GM18517 (cell line): ENCODE results near the gene EFHD2.
A peak's percentile ranks its signal among the peaks of the same experiment; 100 is the strongest.
"Not testable (repeated sequence)": the region's sequence is repeated elsewhere in the genome, so short reads cannot be mapped to it uniquely, and the experiment has no call there.

Experiments
- ATAC-seq: cut with Tn5 transposase; IDR thresholded peaks from one replicate; pipeline ENCODE4 v1.9.1; 2021; ENCODE audit warnings: mild to moderate bottlenecking, moderate library complexity; ENCODE audit not compliant: unreplicated experiment

The EFHD2 gene

GRCh38 chr1:15409388-15410222, at the start of gene EFHD2:
Gene EFHD2, plus strand, starts transcription at chr1:15409888. Its CDS starts 84 bp downstream, at chr1:15409972.
- ATAC-seq, result peak; percentile 68

GRCh38 chr1:15360700-15361099, 49.0 kb upstream of the EFHD2 start:
- no peak for ATAC-seq

GRCh38 chr1:15362096-15362736, 47.5 kb upstream of the EFHD2 start:
- ATAC-seq, result no peak

- ATAC-seq, result no peak
Measured at GRCh38 chr1:15362737-15363128, 47.0 kb upstream of the EFHD2 start.

GRCh38 chr1:15364740-15365139, 44.9 kb upstream of the EFHD2 start:
- no peak for ATAC-seq

- no peak for ATAC-seq
Measured at GRCh38 chr1:15368888-15369287, 40.8 kb upstream of the EFHD2 start.

GRCh38 chr1:15370268-15370667, 39.4 kb upstream of the EFHD2 start:
- ATAC-seq, result no peak

GRCh38 chr1:15370781-15371520, 38.7 kb upstream of the EFHD2 start:
- no peak for ATAC-seq

GRCh38 chr1:15371610-15372545, 37.8 kb upstream of the EFHD2 start:
- ATAC-seq, result no peak

GRCh38 chr1:15378729-15379128, 31.0 kb upstream of the EFHD2 start:
- ATAC-seq, result no peak

- ATAC-seq, result not testable (repeated sequence)
Measured at GRCh38 chr1:15379151-15379550, 30.5 kb upstream of the EFHD2 start.

GRCh38 chr1:15380601-15381508, 28.8 kb upstream of the EFHD2 start:
- ATAC-seq, result no peak

- no peak for ATAC-seq
Measured at GRCh38 chr1:15381805-15382204, 27.9 kb upstream of the EFHD2 start.

GRCh38 chr1:15382601-15383518, 26.8 kb upstream of the EFHD2 start:
- no peak for ATAC-seq

GRCh38 chr1:15383810-15384209, 25.9 kb upstream of the EFHD2 start:
- ATAC-seq, result no peak

- ATAC-seq, result peak; percentile 63
Measured at GRCh38 chr1:15384301-15384901, 25.3 kb upstream of the EFHD2 start.

- no peak for ATAC-seq
Measured at GRCh38 chr1:15385420-15385819, 24.3 kb upstream of the EFHD2 start.

- no peak for ATAC-seq
Measured at GRCh38 chr1:15386164-15386749, 23.4 kb upstream of the EFHD2 start.
